ENCODE measurements around the gene MAF.

Gene MAF

DNA sequence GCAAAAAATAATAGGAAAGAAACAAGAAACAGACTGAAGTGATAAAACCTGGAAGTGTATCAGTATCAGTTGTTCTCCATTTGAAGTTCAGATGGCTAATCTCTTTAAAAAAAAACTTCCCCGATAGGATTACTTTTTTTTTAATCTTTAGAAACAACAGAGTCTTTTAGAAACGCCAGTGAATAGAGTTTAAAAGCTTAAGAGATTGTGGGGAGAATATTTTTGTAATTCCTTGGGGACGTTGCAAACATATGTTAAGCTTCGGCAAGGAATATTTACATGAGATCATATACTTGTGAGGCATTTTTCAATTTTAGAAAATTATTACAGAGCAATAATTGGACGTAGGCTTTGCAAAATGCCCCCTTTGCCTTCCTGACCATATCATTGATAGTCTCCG, 13.2 kb downstream of the MAF start:
- DNase-seq, result no peak

DNA sequence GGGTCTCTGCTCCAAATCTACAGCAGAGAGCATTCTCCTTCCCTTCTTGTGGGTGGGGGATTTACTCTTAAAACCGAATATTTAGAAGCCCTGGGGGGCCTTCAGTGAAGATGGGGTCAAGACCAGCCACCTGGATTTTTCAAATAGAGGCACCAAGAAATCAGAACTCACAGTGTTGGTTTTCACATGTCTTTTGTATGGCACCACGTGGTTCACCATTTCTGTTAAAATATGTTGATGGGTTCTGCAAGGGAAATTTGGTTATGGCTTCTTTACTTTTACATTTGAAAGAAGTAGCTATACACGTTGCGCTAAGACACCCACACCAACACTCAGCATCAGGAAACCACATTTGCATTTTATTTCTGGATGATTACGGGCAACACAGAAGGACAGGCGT, 17.7 kb downstream of the MAF start:
- no peak for DNase-seq

DNA sequence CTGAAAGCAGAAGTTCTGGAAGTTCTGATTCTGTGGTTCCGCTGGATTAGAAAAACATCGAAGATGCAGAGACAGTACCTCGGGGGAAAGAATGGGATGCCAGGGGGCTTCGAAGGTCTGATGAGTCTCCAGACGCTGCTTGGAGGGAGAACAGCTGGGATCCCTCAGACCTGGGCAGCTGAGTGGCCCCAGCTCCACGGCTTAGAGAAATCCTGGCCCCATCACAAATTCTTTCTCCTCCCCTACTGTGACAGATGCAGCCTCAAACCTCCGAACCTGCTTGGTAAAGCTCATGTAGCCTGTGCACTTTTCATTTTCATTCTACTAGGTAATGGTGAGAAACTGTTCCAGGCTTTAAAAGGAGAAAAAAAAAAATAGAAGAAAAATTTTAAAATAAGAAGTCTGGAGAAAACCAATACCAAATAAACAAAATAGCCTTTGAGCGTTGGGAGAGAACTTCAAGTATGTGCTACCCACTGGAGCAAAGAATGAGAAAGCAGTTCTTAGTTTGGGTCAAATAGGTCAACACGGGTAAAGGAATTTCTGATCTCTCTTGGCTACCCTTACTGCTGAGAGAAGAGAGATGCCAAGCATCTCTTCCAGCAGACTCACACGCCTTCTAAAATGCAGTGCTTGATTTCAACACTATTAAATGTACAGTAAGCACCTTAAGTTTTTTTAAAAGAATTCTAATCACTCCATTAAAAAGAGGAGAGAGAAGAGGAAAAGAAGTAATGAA, 19.9 kb downstream of the MAF start:
- DNase-seq, result no peak

DNA sequence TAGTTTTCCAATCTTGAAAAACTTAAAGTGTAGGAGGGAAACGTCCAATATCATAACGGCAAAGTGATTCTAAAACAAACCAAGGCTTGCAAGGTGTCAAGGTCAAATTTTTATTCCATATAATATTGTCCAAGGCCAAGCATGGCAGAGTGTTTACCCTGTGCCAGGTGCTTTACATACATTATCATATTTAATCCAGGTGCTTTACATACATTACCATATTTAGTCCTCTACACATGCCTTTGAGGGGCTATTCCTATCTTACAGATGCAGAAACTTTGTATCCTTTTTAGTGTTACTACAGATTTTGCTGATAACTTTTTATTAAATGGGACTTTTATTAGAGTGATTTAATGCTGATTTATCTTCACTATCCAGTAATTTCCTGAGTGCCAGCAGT, 23.9 kb downstream of the MAF start:
- no peak for DNase-seq

DNA sequence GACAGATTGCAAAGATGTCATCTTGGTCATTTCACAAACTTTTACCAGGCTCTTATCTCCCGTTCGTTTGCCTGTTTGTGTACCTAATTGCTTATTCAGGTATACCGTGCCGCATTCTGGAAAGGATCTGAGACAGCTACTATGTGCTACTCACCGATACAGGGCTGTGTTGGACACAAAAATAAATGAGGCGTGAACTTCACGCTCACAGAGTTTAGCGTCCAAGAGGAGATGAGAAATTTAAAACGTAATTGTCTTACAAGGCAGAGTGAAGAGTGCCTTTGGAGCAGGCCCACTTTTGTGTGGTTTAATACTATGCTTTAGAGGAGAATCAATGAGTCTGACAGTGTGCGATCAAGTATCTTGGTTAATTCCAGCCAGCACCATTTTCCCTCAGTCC, 26.7 kb downstream of the MAF start:
- no peak for DNase-seq

DNA sequence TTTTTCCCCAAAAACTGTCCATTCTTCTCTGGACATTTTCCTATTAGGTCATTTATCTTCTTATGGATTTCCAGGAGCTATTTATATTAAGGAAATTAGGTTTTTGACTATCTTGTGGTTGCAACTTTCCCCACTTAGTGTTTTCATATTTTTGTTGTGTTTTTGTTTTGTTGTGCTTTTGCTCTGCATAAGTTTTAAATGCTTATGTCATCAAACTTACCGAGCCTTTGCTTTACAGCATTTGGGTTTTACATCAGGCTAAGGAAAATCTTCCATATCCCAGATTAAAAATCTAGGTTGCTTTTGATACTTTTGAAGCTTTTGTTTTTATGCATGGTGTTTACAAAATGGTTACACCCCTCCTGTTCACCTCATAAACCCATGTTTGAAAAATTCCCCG, 27.5 kb downstream of the MAF start:
- DNase-seq, result no peak

DNA sequence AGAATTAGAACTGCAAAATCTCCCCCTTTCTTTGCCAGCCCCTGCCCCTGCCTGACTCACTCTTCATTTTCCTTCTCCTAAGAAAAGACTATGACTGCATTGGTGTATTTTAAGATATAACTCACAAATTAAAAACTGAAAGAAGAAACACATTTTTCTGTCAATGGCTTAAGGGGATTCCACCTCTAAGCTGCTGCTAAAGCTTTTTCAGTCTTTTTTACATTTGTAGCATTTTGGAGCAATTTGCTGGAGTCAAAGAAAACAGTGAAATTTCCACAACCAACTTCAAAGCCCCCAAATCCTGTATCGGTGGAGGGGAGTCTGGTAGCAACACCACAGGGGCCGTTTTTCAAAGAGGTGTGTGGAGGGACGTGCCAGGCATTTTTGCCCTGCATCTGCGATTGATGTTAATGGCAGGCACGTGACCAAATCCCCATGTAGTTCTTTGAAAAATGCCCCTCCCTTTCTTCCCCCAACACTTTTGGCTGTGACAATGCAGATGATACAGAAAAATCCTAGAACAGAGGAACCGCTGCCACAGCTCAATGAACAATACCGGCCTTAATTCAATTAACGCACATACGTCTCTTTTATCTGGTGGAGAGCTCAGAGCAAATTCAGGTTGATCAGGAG, 28.5 kb downstream of the MAF start:
- no peak for DNase-seq

DNA sequence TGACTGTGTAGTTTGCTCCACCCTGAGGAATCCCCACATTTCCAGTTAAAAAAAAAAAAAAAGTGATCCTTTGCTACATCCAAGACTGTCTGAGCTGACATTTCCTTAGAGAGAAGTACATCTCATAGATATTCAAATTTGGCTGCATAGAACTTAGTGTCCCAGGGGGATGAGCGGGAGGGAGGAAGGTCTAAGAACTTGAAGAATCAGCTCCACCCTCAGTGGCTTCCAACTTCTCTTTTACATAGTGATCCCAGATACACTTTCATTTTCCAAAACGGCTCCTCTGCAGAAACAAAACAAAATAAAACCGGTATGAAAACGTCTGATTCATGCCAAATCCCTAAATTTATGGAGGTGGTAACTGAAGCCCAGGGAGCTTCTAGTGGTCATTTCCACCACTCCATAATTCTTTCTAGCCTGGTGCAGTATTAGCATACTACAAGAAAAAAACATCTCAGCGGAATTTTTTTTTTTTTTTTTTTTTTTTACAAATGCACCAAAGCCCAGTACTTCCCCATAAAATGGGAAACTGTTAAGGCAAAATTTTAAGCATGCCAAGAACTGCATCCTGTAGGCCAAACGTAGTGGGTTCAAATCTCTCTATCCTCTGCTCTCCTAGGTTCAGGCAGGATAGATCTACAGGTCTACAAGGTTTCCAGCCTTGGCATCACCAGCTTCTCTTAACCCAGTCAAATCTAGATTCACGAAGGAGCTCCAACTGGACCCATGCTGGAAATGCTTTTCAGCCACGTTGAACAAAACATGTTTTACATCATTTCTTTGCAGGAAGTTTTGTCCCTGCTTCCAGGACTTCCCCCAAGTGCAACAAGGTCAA, 29.3 kb downstream of the MAF start:
- no peak for DNase-seq

DNA sequence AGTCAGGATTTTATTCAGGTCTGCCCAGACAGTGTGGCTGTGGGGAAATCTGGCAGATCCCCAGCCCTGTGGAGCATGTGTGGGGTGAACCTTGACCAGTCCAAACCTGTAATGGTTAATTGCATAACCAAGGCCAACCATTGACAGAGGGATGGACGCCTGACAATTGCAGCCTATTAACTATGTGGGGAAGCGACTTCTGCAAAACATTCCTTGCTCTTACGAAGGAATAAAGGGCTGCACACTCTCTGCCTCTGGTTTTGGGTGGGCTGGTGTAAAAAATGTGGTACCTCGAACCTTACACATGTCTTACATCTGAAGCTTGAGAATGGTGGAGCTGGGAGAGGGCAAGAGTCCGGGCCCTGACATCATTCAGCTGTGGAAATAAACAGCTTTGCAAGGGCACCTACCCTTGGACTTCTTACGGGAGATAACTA, 35.8 kb downstream of the MAF start:
- no peak for DNase-seq

DNA sequence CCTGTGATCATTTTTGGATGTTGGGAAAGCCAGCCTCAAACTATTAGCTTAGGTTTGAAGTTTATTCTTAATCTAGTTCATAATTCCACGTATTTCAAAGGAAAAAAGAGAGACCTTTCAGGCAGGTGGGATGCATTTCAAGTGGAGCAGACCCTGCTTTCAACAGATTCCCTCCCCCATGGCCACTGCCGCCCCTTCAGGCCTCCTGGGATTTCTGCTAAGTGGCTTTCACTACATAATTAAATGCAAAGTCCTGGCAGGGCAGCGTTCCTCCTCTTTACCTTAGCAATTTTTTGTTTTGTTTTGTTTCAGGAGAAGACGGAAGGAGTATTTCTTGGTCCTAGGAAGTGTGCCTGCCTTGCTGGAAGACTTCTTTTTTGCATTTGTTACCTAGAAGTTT, 36.6 kb downstream of the MAF start:
- no peak for DNase-seq

DNA sequence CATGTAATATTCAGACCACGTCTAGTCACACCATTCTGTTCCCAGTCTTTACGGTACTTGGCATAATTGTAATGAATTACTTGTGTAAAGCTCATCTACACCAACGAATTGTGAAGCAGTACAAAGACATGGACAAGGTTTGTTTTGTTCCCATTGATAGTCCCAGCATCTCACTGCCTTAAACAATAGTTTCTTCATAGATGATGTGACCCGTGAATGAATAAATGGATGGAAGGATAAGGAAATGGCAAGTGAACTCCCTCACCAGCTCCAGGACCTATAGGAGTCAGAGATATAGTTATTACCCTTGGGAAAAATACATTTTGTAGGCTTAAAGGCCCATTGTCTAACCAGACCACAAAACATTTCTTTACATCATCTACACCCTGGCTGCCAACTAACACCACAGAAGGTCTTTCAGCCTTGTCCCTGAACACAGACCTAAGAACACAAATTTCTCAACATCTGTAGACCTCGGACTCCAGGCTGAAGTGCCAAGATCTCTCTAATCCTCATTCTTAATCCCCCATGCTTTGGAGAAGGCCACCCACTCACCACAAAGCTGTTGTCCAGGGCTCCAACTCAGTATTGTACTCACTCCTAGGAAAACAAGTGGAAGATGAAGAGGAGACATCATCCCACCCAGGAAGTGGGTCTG, 38.2 kb downstream of the MAF start:
- no peak for DNase-seq

DNA sequence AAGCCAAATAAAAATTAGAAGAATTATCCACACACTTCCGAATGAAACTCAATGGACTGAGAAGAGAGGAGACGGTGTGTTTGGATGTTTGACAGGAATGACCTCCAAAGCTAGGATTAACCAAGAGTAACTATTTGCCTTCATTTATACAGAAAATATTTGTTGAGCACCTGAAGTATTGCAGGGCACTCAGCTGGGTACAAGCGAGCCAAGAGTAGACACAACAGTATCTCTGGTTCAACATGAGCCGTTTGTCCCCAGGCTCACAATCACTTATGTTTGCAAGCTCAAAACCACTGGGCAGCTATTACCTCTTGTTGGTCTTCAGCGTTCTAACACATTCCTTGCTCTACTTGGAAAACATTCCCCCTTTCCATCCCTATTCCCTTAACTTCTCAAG, 38.8 kb downstream of the MAF start:
- no peak for DNase-seq

DNA sequence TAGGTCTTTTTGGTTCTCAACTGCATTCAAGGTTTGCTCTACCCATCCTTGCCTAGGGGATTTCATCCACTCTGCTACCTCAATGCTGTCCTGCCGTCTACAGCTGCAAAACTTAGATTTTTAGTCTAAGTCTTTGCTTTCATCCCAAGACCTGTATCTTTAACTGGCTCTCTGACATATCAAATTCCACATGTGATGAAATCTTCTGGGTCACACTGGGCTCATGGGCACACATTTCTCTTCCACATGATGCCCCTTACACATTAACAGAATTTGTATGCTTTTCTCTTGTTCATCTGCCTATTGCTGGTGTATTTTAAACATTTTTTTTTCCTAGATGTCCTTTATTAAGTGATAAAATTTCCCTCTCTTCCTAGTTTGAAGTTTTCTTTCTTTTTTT, 39.6 kb downstream of the MAF start:
- no peak for DNase-seq

DNA sequence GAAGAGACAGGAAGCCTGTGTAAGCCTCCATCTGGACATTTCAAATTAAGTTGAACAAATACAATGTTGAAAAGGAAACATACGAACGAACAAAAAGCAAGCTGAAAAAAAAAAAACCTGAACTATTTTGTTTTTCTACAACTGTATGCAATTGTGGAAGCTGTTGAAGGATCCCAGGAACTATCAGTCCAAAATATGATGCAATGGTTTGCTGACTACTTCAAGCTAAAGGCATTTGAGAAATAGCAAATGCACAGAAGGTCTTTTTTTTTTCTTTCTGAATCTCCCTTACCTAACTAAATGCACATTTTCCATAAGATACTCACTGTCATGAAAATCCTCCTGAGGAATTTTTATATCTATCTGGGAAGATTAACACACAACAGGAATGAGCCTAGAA, 40.2 kb downstream of the MAF start:
- DNase-seq, result no peak

DNA sequence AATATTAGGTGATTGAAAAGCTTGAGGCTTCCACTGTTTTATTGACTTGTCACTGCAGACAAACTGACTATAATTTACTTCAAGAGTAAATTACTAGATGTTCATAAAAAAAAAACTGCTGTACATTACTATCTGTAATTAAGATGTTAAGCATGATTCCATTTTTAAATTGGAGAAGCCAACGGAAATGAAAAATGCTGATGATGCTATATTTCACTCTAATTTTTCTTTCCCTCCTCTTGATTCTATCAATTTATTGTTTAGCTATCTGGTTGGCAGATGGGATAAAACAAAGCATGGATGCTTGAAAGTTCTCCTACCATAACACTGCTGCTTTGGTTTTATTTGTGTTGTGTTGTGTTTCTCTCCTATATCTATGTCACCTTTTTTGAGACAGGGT, 41.0 kb downstream of the MAF start:
- DNase-seq, result no peak

DNA sequence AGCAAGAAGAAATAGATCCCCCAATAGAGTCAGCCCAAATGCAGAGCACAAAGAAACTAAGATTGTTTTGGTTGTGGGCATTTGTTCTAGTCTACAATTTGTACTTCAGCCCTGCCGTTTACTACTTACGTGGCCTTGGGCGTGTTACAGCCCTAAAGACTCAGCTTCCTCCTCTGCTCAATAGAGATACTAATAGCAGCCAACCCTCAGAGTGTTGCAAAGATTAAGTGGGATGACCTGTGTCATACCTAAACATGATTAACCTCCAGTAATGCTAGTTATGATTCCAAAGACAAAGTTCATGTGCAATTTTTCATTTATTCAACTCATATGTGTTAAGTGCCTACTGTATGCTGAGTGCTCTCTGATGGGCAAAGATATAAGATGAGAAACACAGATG, 43.1 kb downstream of the MAF start:
- no peak for DNase-seq

DNA sequence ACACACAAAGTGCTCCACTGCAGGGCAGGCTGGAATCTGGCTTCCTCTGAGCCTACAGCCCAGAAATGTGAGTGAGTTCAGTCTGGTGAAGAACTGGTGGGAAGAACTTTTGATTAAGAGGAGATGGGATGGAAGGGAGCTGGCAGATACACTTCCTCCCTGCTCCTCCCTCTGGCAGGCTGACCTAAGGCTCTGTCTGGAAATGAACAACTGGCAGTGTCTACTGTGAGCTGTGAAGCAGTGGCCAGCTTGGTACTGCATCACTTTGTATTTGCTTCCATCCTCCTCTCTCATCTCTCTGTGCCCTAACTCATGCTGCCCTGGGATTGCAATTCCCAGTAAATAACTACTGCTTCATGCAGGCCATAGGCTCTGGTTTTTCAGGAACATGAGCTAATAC, 45.6 kb downstream of the MAF start:
- no peak for DNase-seq

DNA sequence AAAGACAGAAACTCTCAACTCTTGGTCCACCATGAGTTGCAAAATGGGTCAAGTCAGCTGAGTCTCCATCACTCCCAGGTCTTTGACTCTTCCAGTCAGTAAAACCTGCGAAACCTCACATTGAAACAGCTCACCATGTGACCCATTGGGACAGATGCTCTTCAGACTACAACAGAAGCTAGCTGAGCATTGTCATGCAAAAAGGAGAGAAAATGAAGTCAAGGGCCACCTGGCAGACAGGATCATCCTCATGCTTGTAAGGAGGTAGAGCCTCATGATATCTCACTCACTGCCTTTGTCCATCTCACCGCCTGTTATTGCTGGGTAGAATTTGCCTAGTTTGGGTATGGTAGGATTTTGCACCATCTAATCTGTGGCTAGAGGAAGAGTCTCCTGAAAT, 50.2 kb downstream of the MAF start:
- DNase-seq, result no peak

DNA sequence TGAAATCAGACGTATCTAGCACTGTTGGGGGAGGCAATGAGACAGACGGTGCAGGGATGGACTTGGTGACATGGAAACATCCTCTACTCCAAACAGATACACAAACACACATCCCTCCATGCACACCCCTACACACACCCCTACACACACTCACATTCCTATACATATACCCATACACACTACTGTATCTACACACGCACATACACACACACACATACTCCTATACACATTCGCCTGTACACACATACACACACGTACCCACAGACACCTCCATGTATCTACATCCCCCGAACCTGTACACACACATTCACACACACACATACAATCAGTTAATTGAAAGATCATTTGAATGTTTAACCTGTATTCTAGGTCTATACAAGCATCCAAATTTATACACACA, 53.5 kb downstream of the MAF start:
- DNase-seq, result no peak

Data from activated T-cell treated with anti-CD3 and anti-CD28 coated beads for 4 hours (primary cell).